HUES64 (cell line): ENCODE data around the gene GAL3ST1.

Experiments used
- H3K27ac ChIP-seq: 2 replicates; pipeline ENCODE4 v1.7.0; 2013; ENCODE audit warnings: low read depth, low read length, inconsistent platforms
- H3K27me3 ChIP-seq: 2 replicates; pipeline ENCODE4 v1.6.1; 2013; ENCODE audit warnings: mild to moderate bottlenecking, low read length; ENCODE audit not compliant: insufficient read depth
- H3K36me3 ChIP-seq: 2 replicates; pipeline ENCODE4 v1.6.1; 2013; ENCODE audit warnings: mild to moderate bottlenecking, low read length; ENCODE audit not compliant: insufficient read depth
- H3K4me1 ChIP-seq: 2 replicates; pipeline ENCODE4 v1.6.1; 2013; ENCODE audit warnings: mild to moderate bottlenecking, low read length, moderate library complexity; ENCODE audit not compliant: insufficient read depth
- H3K4me3 ChIP-seq: 2 replicates; pipeline ENCODE4 v1.5.1; 2013; ENCODE audit warnings: mild to moderate bottlenecking, low read length, moderate library complexity
- H3K9ac ChIP-seq: 2 replicates; pipeline ENCODE4 v1.6.1; 2013; ENCODE audit warnings: mild to moderate bottlenecking, low read depth, low read length
- H3K9me3 ChIP-seq: 2 replicates; pipeline ENCODE4 v1.6.1; 2013; ENCODE audit warnings: low read depth, low read length; ENCODE audit not compliant: insufficient read depth
- WGBS: fragments of 150-250, 120-280 bp; methylation state at CpG from one replicate; pipeline ENCODE4 v1.1.7; 2013; ENCODE audit warnings: missing lambda C conversion rate; 5-methylcytosine and 5-hydroxymethylcytosine counted together

GAL3ST1 gene

GRCh38 chr22:30531651-30532608 is 42.5 kb downstream of the GAL3ST1 start:
- no peaks in the 10 kb centered on the region for H3K36me3 ChIP-seq
- no peaks in the 10 kb centered on the region for H3K4me1 ChIP-seq
- 88% methylated on average over 17 of the region's 17 CpGs for WGBS
- H3K4me3 ChIP-seq: no peak overlapping the region
- no peak overlapping the region for H3K27ac ChIP-seq
- H3K9me3 ChIP-seq: no peaks in the 10 kb centered on the region
- no peak overlapping the region for H3K9ac ChIP-seq
- H3K27me3 ChIP-seq: no peaks in the 10 kb centered on the region

GRCh38 chr22:30526656-30527055 is 47.8 kb downstream of the GAL3ST1 start:
- H3K27ac ChIP-seq: no peak overlapping the region
- no peaks in the 10 kb centered on the region for H3K27me3 ChIP-seq
- no peaks in the 10 kb centered on the region for H3K9me3 ChIP-seq
- no peak overlapping the region for H3K9ac ChIP-seq
- no peak overlapping the region for H3K4me3 ChIP-seq
- WGBS: 96% methylated on average over 4 of the region's 4 CpGs
- H3K4me1 ChIP-seq: no peaks in the 10 kb centered on the region
- no peaks in the 10 kb centered on the region for H3K36me3 ChIP-seq

DNA sequence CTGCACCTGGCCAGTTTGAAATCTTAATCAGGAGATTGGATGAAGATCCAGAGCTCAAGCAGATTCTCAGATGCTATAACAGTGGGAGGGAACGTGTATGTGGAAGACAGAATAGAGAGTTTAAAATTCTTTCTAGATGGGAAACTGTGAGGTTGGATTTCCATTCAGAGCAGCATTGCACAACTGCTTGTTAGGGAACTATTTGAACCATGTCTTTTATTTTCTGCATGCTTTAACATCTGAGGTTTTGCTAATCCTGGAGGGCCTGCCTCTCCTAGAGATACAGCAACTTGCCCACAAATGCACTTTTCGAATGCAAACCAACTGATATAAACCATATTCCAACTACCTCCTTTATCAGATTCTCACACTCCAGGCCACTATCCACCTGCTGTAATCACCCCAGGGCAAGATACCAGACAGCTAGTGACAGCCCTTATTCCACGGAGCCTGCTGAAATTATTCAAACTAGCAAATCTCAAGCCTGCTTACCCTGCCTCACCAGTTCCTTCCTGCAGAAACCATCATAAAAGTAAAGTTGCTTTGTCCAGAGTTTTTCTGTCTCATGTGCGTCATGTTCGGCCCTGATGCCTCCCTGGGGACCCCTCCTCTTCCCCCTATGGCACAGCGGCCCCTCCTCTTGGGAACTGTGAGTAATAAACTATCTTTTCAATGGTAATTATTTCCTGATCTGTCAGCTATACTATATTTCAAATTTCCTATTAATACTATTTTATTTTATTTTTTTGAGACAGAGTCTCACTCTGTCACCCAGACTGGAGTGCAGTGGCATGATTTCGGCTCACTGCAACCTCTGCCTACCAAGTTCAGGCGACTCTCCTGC is 50.6 kb downstream of the GAL3ST1 start:
- Histone ChIP-seq H3K4me1 (no peaks in the 10 kb centered on the region), H3K9me3 (no peaks in the 10 kb centered on the region), H3K27ac (no peak overlapping the region), H3K9ac (no peak overlapping the region), H3K27me3 (no peaks in the 10 kb centered on the region), H3K4me3 (no peak overlapping the region), H3K36me3 (no peaks in the 10 kb centered on the region)
- WGBS: 91% methylated on average over 7 of the region's 8 CpGs

DNA sequence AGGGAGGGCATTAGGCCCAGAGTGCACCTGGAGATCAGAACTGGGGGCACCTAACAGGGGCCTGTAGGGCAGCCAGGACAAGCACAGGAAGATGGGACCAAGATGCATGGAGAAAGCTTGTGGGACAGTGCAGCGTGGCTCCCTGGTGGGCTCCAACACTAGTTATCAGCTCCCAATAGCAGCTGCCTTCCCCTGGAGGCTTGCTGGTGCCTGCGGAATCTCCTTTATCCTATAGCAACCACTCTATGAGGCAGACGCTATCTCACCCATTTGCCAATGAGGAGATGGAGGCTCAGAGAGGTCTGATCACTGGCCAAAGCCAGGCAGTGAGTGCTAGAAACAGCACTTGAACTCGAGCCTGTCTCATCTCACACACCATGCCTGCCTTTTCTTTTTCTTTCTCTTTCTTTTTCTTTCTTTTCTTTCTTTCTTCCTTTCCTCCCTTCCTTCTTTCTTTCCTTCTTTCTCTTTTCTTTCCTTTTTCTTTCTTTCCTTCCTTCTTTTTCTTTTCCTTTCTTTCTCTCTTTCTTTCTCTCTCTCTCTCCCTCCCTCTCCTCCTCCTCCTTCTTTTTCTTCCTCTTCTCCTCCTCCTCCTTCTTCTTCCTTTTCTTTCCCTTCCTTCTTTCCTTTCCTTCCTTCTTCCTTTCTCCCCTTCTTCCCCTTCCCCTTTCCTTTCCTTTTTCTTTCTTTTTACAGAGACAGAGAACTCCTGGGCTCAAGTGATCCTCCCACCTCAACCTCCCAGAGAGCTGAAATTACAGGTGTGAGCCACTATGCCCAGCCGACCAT is 52.9 kb downstream of the GAL3ST1 start:
- Histone ChIP-seq H3K9me3 (no peaks in the 10 kb centered on the region), H3K9ac (no peak overlapping the region), H3K4me1 (no peaks in the 10 kb centered on the region), H3K36me3 (no peaks in the 10 kb centered on the region), H3K27ac (no peak overlapping the region), H3K4me3 (no peak overlapping the region), H3K27me3 (no peaks in the 10 kb centered on the region)
- 77% methylated on average over 5 of the region's 5 CpGs for WGBS

- no peak overlapping the region for H3K9ac ChIP-seq
- no peak overlapping the region for H3K27ac ChIP-seq
- H3K36me3 ChIP-seq: no peaks in the 10 kb centered on the region
- H3K4me3 ChIP-seq: no peak overlapping the region
- H3K9me3 ChIP-seq: no peaks in the 10 kb centered on the region
- WGBS: 94% methylated on average over 7 of the region's 7 CpGs
- no peaks in the 10 kb centered on the region for H3K4me1 ChIP-seq
- H3K27me3 ChIP-seq: peaks cover 2% of the 10 kb centered on the region; the same call in 1 of the 2 replicates
Observed at GRCh38 chr22:30519842-30520425, 54.5 kb downstream of the GAL3ST1 start.

DNA sequence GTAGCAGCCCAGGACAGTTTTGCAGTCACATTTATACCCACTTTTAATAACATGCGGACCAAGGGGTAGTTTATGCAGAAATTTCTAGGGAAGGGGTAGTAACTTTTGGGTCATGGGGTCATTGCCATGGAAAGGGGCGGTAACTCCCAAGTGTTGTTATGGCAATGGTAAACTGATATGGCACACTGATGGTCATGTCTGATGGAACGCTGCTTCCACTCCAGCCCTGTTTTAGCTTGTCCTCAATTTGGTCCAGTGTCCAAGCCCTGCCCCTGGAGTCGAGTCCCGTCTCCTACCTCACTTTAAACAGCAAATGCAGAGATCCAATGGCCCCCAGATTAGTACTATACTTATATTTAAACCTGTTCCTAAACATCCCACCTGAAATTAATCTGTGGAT is 57.7 kb downstream of the GAL3ST1 start:
- Histone ChIP-seq H3K9ac (no peak overlapping the region), H3K4me3 (no peak overlapping the region), H3K27ac (no peak overlapping the region), H3K4me1 (no peaks in the 10 kb centered on the region), H3K27me3 (peaks cover 2% of the 10 kb centered on the region; the same call in 1 of the 2 replicates), H3K9me3 (no peaks in the 10 kb centered on the region), H3K36me3 (no peaks in the 10 kb centered on the region)
- 95% methylated on average over 5 of the region's 5 CpGs for WGBS

GRCh38 chr22:30516273-30516672 is 58.2 kb downstream of the GAL3ST1 start:
- Histone ChIP-seq H3K9me3 (no peaks in the 10 kb centered on the region), H3K4me1 (no peaks in the 10 kb centered on the region), H3K27me3 (peaks cover 2% of the 10 kb centered on the region; the same call in 1 of the 2 replicates), H3K36me3 (no peaks in the 10 kb centered on the region), H3K4me3 (no peak overlapping the region), H3K27ac (no peak overlapping the region), H3K9ac (no peak overlapping the region)
- 79% methylated on average over 5 of the region's 6 CpGs for WGBS

GRCh38 chr22:30514252-30514651 is 60.2 kb downstream of the GAL3ST1 start:
- Histone ChIP-seq H3K4me1 (no peaks in the 10 kb centered on the region), H3K36me3 (no peaks in the 10 kb centered on the region), H3K9ac (no peak overlapping the region), H3K9me3 (no peaks in the 10 kb centered on the region), H3K27me3 (peaks cover 2% of the 10 kb centered on the region; the same call in 1 of the 2 replicates), H3K4me3 (no peak overlapping the region), H3K27ac (no peak overlapping the region)
- 85% methylated on average over 4 of the region's 4 CpGs for WGBS

DNA sequence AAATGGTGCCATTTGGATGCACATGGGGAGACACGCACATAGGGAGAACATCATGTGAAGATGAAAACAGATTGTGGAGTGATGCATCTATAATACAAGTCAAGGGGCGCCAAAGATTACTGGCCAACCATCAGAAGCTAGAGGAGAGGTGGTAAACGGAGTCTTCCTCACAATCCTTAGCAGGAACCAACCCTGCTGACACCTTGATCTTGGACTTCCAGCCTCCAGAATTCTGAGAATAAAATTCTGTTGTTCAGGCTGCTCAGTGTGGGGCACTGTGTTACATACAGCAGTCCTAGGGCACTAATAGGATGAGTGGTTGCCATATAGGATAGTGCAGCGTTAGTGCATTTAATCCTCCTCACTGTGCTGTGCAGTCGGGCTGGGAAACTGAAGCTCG is 61.0 kb downstream of the GAL3ST1 start:
- H3K4me3 ChIP-seq: no peak overlapping the region
- no peaks in the 10 kb centered on the region for H3K9me3 ChIP-seq
- WGBS: 94% methylated on average over 6 of the region's 6 CpGs
- H3K27me3 ChIP-seq: peaks cover 2% of the 10 kb centered on the region; the same call in 1 of the 2 replicates
- no peak overlapping the region for H3K27ac ChIP-seq
- H3K9ac ChIP-seq: no peak overlapping the region
- no peaks in the 10 kb centered on the region for H3K36me3 ChIP-seq
- H3K4me1 ChIP-seq: no peaks in the 10 kb centered on the region

- Histone ChIP-seq H3K9me3 (no peaks in the 10 kb centered on the region), H3K27ac (no peak overlapping the region), H3K9ac (no peak overlapping the region), H3K4me1 (no peaks in the 10 kb centered on the region), H3K36me3 (no peaks in the 10 kb centered on the region), H3K27me3 (peaks cover 2% of the 10 kb centered on the region; the same call in 1 of the 2 replicates), H3K4me3 (no peak overlapping the region)
- 95% methylated on average over 7 of the region's 7 CpGs for WGBS
Observed at GRCh38 chr22:30511911-30512310, 62.6 kb downstream of the GAL3ST1 start.
